Measurements from ENCODE around the gene CEP85L.

CEP85L gene

GRCh38 chr6:118659513-118660217 lies 8.3 kb upstream of the CEP85L start:
- DNase-seq, result no peak

GRCh38 chr6:118656847-118657451 lies 5.6 kb upstream of the CEP85L start:
- no peak for DNase-seq

GRCh38 chr6:118652051-118652615 lies 742 bp upstream of the CEP85L start:
- no peak for DNase-seq

- DNase-seq, result peak; percentile 15
Observed at GRCh38 chr6:118650582-118651281, 659 bp downstream of the CEP85L start.

- DNase-seq, result no peak
Observed at GRCh38 chr6:118649918-118650581, 1.3 kb downstream of the CEP85L start.

- DNase-seq, result no peak
Observed at GRCh38 chr6:118648866-118649554, 2.4 kb downstream of the CEP85L start.

GRCh38 chr6:118646977-118647376 lies 4.4 kb downstream of the CEP85L start:
- no peak for DNase-seq

GRCh38 chr6:118645395-118645794 lies 6.0 kb downstream of the CEP85L start:
- DNase-seq, result no peak

- DNase-seq, result no peak
Observed at GRCh38 chr6:118644007-118644406, 7.4 kb downstream of the CEP85L start.

- DNase-seq, result no peak
Observed at GRCh38 chr6:118641042-118641441, 10.3 kb downstream of the CEP85L start.

GRCh38 chr6:118639054-118639964 lies 12.1 kb downstream of the CEP85L start:
- no peak for DNase-seq

GRCh38 chr6:118638288-118638687 lies 13.1 kb downstream of the CEP85L start:
- no peak for DNase-seq

GRCh38 chr6:118635909-118636735 lies 15.3 kb downstream of the CEP85L start:
- no peak for DNase-seq

- no peak for DNase-seq
Observed at GRCh38 chr6:118632359-118632758, 19.0 kb downstream of the CEP85L start.

- no peak for DNase-seq
Observed at GRCh38 chr6:118630923-118631322, 20.5 kb downstream of the CEP85L start.

GRCh38 chr6:118630067-118630466 lies 21.3 kb downstream of the CEP85L start:
- DNase-seq, result no peak

GRCh38 chr6:118627724-118628123 lies 23.7 kb downstream of the CEP85L start:
- no peak for DNase-seq

GRCh38 chr6:118625833-118626232 lies 25.6 kb downstream of the CEP85L start:
- DNase-seq, result no peak

- DNase-seq, result no peak
Observed at GRCh38 chr6:118621799-118622470, 29.5 kb downstream of the CEP85L start.

- no peak for DNase-seq
Observed at GRCh38 chr6:118620202-118620601, 31.2 kb downstream of the CEP85L start.
